ENCODE measurements around the gene S100P. TPM values are rescaled to one million over a fixed set of nuclear protein-coding genes. Genes with fewer than 3 reads are reported as not detected.

The S100P gene
- total RNA-seq, 1 donor from 2014 or later: 3.6 TPM

DNA sequence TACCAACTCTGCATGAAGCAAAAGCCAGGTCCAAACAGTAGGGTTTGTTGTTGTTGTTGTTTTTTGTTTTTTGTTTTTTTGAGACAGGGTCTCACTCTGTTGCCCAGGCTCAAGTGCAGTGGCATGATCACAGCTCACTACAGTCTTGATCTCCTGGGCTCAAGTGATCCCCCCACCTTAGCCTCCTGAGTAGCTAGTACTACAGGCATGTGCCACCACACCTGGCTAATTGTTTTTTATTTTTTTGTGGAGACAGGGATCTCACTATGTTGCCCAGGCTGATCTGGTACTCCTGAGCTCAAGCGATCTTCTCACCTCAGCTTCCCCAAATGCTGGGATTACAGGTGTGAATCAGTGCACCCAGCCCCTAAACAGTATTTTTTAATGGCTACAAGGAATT is 6.2 kb downstream of the S100P start:
- intact Hi-C loops (cut with DNase I): no loop called here
- no peak overlapping the region for H3K27ac ChIP-seq
- ATAC-seq (no peak), DNase-seq (no peak)
- no peak overlapping the region for H3K4me3 ChIP-seq
- TF ChIP-seq, protein P1, sequence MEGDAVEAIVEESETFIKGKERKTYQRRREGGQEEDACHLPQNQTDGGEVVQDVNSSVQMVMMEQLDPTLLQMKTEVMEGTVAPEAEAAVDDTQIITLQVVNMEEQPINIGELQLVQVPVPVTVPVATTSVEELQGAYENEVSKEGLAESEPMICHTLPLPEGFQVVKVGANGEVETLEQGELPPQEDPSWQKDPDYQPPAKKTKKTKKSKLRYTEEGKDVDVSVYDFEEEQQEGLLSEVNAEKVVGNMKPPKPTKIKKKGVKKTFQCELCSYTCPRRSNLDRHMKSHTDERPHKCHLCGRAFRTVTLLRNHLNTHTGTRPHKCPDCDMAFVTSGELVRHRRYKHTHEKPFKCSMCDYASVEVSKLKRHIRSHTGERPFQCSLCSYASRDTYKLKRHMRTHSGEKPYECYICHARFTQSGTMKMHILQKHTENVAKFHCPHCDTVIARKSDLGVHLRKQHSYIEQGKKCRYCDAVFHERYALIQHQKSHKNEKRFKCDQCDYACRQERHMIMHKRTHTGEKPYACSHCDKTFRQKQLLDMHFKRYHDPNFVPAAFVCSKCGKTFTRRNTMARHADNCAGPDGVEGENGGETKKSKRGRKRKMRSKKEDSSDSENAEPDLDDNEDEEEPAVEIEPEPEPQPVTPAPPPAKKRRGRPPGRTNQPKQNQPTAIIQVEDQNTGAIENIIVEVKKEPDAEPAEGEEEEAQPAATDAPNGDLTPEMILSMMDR (IDR thresholded peaks at IDR 0.05): no peak
- peaks cover 6% of the 10 kb centered on the region for H3K36me3 ChIP-seq
- no peaks in the 10 kb centered on the region for H3K9me3 ChIP-seq
- H3K27me3 ChIP-seq: no peaks in the 10 kb centered on the region
- peaks cover 19% of the 10 kb centered on the region for H3K4me1 ChIP-seq

DNA sequence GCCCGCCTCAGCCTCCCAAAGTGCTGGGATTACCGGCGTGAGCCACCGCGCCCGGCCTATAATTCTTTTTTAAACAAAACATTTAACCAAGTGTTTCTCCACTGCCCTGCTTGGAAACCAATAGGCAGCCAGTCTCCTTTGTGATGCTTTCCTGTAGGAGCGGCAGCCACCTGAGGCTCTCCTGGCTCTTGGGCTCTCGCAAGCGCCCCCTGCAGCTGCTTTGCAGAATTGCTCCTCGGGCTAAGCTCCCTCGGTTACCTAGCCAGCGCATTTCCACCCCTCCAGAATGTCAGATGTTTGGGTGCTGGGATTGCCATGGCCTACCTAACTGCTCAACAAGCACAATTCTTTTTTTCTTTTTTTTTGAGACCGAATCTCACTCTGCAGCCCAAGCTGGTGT is 7.7 kb downstream of the S100P start:
- Histone ChIP-seq H3K4me3 (no peak overlapping the region), H3K27me3 (no peaks in the 10 kb centered on the region), H3K27ac (no peak overlapping the region), H3K36me3 (peaks cover 6% of the 10 kb centered on the region), H3K9me3 (no peaks in the 10 kb centered on the region), H3K4me1 (peaks cover 8% of the 10 kb centered on the region)
- TF ChIP-seq, protein P1 (IDR thresholded peaks at IDR 0.05): peak; percentile 35
- intact Hi-C loops (cut with DNase I): no loop called here
- DNase-seq: no peak
- ATAC-seq: peak; percentile 64

DNA sequence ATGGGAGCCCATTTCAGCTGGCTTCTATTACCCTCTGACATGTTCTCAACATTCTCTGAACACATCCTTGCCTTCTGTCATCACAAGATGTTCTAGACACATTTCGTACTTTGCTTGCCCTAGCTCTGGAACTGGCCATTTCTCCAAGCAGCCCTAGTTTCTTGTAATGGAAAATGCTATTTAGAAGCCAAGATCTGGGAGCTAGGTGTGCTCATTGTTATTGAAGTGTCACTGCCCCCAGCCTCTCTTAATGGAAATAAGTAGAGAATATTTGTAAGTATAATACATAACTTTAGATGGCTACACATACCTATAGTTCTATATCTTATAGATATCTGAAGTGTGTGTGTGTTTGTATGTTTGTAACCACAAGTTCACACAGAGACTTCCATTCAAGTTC is 9.1 kb downstream of the S100P start:
- ATAC-seq (no peak), DNase-seq (no peak)
- peaks cover 19% of the 10 kb centered on the region for H3K4me1 ChIP-seq
- no peak overlapping the region for H3K4me3 ChIP-seq
- H3K27me3 ChIP-seq: no peaks in the 10 kb centered on the region
- H3K36me3 ChIP-seq: peaks cover 6% of the 10 kb centered on the region
- no peaks in the 10 kb centered on the region for H3K9me3 ChIP-seq
- TF ChIP-seq, protein P1 (IDR thresholded peaks at IDR 0.05): no peak
- H3K27ac ChIP-seq: no peak overlapping the region
- intact Hi-C loops (cut with DNase I): no loop called here

DNA sequence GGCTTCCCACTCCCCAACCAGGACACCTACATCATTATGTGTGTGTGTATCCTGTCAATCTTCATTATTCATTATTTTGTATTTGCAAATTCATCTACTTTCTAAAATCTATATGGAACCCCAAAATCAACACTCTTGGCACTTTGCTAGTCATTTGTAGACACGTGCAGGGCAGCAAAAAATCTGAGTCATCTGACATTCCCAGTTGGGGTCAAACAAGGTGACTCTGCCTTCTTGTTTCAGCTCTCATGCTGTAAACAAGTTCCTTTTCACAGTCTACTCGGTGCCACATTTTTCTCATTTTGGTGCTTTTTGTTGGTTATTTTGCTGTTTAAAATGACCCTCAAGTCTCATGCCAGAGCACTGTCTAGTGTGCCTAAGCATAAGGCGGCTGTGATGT is 10.1 kb downstream of the S100P start:
- Histone ChIP-seq H3K4me1 (peaks cover 29% of the 10 kb centered on the region), H3K36me3 (peaks cover 6% of the 10 kb centered on the region), H3K4me3 (no peak overlapping the region), H3K9me3 (no peaks in the 10 kb centered on the region), H3K27me3 (no peaks in the 10 kb centered on the region), H3K27ac (no peak overlapping the region)
- intact Hi-C loops (cut with DNase I): no loop called here
- ATAC-seq: no peak
- TF ChIP-seq, protein P1 (IDR thresholded peaks at IDR 0.05): no peak
- no peak for DNase-seq

DNA sequence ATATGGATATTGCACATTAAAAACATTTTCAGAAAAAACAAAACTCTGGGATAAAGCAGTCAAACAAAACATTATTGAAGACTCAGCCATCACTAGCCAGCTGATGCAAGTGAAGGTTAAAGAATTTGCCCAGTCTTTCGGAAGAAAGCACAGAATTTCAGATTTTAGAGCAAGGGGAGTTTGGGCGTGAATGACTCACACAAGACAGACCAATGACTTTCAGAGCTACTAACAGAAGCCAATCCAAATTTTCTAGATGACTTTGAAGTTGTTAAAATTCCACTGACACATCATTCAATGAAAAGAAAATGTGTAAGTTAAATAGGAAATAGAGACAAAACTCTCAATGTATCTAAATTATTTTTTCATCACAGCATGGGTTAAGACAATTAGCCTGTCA is 12.0 kb downstream of the S100P start:
- Histone ChIP-seq H3K4me1 (peaks cover 35% of the 10 kb centered on the region), H3K4me3 (no peak overlapping the region), H3K27ac (no peak overlapping the region), H3K9me3 (no peaks in the 10 kb centered on the region), H3K36me3 (peaks cover 6% of the 10 kb centered on the region), H3K27me3 (no peaks in the 10 kb centered on the region)
- ATAC-seq (no peak), DNase-seq (no peak)
- intact Hi-C loops (cut with DNase I): no loop called here
- TF ChIP-seq, protein P1 (IDR thresholded peaks at IDR 0.05): no peak

DNA sequence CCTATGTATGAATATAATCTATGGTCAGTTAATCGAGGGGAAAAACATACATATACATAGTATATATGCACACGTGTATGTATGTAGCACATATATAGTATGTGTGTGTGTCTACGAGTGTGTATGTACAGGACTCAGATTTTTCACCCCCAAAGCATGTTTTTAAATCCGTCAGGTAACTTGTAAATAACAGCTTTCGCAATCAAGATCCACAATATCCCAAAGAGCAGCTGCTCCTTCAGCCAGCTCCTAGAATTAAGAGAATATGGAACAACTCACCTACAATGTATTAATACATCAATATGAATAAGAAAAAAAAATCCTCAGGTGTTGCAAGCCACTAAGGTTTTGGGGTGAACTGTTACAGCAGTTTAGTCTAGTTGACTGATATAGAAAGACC is 12.5 kb downstream of the S100P start:
- Histone ChIP-seq H3K4me1 (peaks cover 35% of the 10 kb centered on the region), H3K27ac (no peak overlapping the region)
- no peak for DNase-seq

More for the DNA sequence above, 12.5 kb downstream of the S100P start:
- intact Hi-C loops (cut with DNase I): no loop called here
- H3K9me3 ChIP-seq: no peaks in the 10 kb centered on the region
- no peaks in the 10 kb centered on the region for H3K27me3 ChIP-seq
- ATAC-seq: no peak
- no peak overlapping the region for H3K4me3 ChIP-seq
- peaks cover 6% of the 10 kb centered on the region for H3K36me3 ChIP-seq
- TF ChIP-seq, protein P1 (IDR thresholded peaks at IDR 0.05): no peak
